GM21717 (cell line): Measurements from ENCODE around the gene RGL1.

Source experiments
- ATAC-seq: cut with Tn5 transposase; IDR thresholded peaks from one replicate; pipeline ENCODE4 v1.9.1; 2021; ENCODE audit warnings: mild to moderate bottlenecking, moderate library complexity; ENCODE audit not compliant: unreplicated experiment

RGL1 gene

DNA sequence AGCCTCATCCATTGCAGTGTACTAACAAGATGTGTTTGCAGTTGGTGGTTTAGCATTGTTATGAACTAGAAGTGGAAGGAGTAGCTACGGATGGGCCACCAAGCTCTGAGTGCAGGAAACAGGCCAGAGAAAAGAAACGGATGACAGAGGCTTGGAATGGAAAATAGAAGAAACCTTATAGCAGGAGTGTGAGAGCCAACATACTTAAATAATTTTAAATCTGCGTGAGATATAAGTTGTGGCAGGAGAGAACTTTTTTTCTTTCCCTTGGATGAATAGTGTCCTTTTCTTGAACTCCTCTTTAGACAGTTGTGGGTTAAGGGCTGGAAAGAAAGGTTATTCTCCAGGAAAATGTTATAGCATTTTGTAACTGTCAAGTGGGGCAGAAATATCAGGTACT is 54.2 kb downstream of the RGL1 start:
- ATAC-seq, result no peak

DNA sequence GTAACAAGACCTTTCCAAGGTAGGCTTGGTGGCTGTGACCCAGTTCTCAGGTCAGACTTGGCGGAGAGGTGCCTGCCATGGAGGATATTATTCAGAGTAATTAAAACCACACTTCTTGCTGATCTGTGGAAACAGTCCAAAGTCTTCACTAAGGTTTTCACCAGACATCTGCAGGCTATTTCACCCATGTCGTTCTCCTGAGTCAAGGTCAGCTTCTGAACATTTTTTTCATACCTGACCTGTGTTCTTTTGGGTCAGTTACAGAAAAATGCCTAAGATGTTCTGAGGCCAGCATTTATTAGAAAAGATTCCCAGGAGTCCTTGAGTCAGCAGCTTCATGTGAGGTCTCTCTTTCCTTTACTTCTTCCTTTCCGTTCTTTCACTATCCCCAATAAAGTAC is 54.9 kb downstream of the RGL1 start:
- ATAC-seq, result no peak

DNA sequence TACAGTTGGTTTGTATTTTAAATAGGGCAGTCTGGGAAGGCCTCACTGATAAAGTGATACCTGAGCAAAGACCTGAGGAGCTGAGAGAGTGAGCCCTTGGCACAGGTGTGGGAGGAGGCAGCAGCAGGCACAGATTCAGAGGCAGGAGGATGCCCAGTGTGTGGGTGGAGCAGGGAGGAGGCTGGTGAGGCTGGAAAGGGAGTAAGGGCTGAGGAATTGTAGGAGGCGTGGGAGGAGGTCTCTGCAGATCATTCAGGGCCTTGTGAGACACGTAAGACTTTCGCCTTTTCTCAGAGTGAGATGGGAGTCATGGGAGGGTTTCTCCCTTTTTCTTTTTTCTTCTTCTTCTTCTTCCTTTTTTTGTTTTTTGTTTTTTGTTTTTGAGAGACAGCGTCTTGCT is 58.0 kb downstream of the RGL1 start:
- no peak for ATAC-seq

DNA sequence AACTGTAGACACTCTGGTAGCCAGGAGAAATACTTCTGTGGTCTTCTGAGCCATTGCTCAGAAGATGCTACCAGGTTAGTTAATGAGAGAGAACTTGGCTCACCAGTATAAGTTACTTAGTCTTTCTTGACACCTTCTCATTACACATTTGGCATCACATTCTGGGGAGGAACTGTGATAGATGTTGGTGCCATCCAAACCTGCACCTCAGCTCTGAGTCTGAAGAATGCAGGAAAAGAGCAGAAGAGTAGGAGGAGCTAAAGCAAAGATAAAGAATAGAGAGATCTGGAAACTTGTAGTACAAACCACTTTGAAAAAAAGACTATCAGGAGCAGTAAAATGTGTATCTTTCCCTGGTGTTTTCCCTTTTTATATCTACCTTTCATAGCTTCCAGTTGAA is 58.9 kb downstream of the RGL1 start:
- ATAC-seq, result no peak

DNA sequence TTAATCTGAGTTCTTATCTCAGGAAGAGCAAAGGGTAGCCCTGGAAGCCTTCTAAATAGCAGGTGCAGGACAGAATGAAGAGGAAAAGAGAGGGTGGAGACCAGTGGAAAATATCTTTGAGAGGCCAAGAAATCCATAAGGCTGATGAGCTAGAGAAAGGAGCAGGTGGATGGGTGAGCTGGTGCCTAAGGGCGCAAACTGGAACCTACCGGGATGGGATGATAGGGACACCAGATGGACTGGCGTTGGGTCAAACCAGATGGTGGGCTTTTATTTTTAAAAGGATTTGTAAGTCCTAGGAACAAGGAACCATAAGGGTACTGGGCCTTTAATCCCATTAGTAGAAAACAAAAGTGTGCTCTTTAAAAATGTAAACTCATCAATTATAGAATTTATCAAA is 59.7 kb downstream of the RGL1 start:
- no peak for ATAC-seq

DNA sequence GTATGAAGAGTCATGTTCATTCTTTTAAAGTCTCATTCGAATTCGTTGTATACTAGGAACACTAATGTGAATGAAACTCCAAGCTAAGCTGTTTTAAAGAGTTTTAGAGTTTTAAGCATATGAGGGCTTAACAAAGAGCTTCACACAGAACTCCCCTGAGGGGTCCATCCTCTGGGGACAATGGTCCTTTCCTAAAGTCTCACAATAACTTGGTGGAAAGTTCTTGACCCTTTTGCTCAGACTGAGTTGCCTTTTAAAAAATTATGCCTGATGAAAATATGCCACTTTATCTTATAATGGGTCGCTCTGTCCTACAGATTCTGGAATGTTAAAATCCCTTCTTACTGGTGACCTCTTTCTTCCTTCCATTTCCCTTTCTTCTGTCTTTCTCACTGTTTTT is 64.3 kb downstream of the RGL1 start:
- ATAC-seq, result no peak

DNA sequence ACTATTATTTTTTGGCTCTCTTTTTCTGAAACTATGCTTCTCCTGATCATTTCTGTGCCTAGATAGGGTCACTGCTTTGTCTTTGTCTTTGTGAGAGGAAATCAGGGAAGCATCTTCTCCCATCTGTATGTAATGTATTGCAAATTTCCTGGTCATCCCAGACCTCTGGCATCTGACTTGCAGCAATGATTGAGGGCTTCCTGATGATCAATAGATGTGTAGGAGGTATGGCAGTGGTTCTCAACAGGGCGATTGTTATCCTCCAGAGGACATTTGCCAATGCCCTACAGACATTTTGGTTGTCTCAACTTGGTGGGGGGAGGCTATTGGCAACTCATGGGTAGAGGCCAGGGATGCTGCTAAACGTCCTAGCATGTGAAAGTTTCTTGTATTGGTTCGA is 64.7 kb downstream of the RGL1 start:
- ATAC-seq, result no peak

DNA sequence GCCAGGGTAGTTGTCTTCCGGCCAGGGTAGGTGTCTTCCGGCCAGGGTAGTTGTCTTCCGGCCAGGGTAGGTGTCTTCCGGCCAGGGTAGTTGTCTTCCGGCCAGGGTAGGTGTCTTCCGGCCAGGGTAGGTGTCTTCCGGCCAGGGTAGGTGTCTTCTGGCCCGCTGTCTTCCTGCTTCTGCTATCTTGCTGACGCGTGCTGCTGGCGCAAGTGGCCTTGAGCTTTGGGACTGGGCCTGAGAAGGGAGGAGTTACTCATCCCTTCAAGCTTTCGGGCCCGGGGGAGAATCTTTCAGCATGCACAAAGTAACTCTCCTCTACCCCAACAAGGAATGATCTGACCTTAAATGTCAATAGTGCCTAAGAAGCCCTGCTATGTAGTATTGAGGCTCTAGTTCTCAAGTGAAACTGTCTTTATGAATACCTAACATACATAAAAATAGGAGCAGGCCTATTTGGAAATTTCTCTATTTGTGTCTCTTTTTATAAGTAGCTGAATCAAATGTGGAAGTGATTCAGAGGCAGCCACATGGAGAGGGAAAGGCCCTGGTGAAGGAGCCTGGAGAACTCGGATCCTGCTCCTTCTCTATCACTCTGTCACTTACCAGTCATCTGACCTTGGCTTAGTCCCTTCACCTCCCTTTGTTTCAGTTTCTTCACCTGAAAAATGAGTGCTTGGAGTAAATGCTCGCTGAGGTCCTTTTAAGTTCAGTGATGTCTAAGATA is 65.6 kb downstream of the RGL1 start:
- no peak for ATAC-seq

DNA sequence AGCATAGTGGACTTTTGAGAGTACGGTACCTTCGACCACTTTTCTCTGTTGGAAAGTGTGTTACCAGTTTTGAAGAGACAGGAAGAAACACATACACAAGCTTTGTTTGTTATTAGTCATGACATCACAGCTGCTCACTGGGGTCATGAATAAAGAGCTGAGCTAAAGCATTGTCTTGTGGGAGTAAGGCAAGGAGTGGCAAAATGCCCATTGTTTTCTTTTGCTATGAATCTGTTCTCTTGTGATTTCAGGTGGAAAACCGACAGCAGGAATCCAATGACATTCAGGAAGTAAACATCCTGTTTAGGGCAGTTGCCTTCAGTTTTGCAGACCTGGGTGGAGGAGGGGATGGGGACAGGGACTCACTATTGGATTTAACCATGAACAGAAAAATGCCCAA is 66.2 kb downstream of the RGL1 start:
- ATAC-seq, result no peak

DNA sequence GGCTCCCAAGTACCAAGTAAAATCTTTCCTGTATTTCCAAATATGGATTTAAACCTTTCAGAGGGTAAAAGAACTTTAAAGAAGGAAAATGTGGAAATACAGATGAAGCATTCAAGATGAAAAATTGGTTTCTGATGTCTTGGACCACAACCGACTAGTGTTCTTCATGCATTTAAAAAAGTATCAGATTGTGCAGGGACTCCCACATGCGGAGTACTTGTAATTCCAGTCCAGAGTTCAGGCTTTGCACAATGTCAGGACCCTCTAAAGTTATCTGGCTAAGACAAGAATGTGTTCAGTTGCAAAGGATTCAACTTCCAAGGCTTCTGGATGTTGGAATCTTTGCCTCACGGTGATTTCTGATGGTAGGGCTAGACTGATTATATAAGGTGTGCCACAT is 66.7 kb downstream of the RGL1 start:
- no peak for ATAC-seq

DNA sequence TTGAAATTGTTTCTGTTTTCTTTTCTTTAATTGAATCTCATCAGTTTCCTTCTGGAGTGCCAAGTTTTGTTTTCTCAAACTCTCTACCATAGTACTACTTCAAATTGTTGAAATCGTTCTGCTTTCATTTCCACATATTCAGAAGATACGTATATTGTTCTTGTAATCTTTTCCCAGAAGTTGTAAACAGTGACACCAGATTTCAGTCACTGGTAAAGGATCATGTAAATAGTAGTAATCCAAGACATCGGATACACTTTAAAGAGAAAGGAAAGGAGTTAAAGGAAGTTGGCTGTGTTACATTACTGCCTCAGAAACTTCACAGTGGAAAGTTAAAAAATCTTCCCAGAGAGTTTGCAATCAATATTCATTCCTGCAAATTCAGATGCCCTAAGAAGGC is 67.5 kb downstream of the RGL1 start:
- ATAC-seq, result no peak

DNA sequence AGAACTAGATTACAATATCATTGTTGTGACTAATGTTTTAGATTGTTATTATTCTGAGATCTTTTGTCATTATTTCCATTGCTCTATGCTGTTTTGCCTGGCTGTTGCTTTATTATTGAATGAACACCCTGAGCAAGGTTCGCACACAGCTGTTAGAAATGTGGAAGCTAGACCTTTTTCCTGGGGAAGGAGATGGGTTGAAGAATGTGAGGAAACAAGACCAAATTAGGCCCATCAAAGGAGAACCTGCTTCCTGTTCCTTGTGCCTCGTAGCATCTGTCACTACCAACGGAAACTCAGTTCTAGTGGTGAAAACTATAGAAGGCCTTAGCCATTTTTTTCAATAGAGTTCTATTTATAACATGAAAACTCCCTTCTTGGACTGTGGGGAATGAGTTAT is 68.7 kb downstream of the RGL1 start:
- ATAC-seq, result no peak

DNA sequence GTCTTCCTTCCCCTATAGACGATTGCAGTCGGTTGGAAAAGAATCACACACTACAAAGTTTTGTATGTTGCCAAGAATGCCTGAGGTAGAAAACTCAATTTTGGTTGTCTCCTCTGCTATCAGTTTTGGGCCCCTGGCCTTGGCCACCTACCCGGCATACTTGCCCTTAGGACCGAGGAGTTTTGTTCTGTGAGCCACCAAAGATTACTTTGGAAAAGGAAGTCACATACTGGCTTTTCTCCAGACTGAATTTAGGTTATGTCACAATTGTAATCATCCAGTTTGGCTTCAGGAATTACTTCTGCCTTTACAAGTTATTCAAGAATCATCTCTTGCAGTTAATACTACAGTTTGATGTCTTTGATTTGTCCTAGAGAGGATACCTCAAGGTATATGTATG is 71.4 kb downstream of the RGL1 start:
- no peak for ATAC-seq

DNA sequence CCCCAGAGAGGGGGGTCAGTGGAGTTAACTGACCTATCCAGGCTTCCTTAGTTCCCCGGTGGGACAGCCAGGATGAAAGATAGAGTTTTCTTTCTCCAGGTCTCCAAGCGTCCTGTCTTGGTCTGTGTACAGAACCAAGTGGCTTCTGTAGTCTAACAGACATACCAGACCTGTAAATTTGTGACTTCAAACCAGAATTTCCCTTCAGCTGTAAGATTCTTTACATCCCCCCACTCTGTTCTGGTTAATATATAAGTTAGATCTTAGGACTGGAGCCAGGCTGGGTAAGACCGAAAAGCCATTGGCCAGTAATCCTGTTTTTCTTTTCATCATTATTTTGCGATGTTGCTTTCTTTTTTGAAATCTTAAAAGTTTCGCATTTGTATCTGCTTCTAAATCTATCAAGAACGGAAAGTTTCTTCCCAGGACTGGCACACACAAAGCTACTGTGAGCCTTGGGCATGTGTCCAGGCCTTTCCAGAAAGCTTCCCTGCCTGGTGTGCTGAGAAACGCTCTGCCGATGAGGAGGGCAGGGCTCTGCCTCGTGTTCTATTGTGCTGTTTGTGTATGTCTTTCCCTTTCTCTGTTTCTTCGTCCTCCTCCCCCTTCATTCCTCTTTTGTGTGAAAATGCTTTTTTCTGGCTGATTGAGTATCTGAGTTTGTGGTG is 72.3 kb downstream of the RGL1 start:
- ATAC-seq, result no peak

DNA sequence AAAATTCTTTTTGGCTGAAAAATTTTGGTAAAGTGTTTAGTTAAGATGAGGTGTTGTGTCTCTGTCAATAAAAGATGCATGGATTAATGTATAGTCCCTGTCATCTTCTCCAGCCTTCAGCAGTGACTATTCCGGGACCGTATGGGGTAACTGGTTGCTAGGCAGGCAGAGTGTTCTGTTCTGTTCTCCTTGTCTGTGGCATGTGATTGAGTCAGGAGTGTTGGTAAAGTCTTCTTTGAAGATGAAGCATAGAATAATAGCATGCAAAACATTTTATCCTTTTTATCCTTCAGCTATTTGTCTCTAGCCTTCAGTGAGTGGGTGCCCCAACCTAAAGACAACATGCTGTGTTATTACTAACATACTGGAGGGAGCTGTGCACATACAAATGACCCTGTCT is 74.6 kb downstream of the RGL1 start:
- ATAC-seq, result no peak

DNA sequence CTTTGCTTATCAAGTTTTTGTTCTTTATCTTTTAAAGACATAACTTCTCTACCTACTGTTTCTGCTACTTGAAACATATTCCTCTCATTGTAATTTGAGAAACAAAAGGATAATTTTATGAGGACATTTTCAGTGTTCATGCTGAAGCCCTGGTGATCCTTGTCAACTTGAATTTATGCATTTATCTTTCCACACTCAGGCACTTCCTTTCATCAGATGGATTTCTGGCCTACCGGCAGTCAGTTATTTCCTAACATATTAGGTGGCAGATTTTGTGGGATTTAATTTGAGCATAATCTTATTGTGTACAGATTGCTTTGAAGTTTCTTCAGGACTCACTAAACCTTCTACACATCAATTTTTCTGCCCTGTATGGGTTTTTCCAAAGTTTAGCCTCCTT is 75.0 kb downstream of the RGL1 start:
- ATAC-seq, result no peak

DNA sequence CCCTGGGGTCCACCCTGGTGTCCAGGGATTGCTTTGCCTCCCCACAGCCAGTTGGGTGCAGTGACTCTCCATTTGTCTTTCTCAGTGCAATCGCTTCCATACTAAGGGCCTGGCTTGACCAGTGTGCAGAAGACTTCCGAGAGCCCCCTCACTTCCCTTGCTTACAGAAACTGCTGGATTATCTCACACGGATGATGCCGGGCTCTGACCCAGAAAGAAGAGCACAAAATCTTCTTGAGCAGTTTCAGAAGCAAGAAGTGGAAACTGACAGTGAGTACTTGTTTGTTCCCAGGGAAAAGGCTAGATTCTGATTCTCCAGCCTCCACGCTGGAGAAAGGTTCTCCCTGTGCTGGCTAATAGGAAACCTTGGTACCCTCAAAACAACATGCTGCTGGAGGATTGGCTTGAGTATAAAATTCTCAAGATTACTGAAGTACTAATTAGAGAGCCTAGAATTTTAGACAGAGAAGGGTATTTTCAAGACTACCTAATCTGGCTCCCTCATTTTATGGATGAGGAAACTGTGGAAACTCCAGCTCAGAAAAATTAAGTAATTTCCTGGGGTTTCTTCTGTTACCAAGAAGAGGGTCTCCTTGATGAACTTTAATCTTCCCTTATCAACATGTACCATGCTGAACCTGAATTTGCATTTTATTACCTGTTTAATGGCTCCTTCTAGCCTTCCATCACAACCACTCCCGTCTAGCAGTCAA is 75.8 kb downstream of the RGL1 start:
- ATAC-seq, result no peak

DNA sequence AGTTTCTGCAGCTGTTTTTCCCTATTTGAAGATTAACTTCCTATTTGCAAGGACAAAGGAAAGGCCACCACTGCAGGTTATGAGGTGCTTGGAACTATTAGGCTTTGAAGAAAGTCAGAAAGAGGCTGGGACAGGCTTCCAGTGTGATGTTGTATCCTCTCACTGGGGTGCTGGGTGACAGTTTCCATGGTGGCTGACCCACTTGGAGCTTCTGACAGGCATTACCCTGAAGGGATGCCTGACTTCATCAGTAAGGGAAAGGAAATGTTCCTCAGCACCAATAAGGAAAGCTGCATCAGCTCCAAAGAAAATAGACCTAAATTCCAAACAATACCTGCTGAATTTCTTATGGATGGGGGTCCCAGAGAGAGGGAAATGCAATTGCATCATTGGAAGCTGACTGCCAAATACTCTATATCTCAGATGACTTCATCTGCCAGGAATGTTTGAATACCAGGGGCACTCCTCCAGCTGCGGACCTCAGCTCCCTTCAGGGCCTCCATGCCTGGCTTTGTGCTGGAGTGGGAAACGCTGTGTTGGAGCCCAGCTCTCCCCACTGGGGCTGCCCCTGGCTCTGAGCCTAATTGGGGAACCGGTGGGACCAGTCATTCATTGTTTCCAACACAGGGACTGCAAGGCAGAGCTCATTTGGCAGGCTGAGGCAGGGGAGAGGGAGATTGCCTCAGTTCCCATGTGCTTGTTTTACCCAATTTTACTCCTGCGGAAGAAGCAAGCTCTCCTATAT is 76.6 kb downstream of the RGL1 start:
- ATAC-seq, result no peak

DNA sequence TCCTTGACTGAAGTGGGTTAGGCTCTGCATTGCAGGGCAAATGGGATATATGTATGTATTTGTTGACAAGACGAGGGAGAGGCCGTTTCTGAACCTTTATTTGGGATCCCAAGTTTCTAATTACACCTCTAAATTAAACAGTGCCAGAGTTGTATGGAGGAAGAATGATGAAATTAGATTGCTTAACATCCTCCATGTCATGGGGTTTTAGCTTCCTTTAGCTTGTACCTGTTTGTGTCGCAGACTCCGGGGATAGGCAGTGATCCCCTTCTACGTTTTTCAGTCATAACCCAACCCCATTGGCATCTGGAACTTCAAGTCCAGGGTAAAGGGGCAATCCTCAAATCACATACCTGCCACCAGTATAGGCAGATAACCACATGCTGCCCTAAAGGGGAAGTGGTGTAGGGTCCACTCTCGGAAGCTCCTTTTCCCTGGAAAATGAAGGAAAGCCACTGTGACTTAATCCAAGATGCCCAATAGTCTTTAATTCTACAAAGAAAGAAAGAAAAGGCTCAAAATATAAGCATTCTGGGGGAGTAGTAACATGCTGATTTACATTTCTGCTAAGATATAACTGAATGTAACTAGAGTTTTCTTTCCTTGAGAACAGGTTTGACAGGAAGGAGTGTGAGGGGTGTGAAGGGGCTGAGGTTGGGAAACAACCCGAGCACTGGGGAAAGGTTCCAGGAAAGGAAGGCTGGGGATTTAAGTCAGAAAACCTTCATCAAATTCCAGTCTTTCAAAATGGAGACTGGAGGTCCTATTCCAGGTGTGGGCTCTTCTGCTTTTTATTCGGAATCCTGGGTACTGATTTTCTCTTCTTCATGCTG is 77.6 kb downstream of the RGL1 start:
- no peak for ATAC-seq

DNA sequence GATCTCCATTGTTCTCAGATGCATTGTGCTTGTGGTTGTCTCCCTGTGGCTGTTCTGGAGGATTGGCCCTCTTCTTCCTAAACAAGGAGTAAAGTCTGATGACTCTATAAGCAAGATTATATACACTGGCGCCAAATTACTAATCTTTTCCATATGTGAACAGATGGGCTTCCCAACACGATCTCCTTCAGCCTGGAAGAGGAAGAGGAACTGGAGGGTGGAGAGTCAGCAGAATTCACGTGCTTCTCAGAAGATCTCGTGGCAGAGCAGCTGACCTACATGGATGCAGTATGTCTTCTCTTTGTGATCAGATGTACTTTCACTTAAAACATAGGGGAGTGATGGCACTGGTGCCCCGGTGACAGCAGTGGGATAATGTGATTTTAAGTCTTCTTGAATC is 78.7 kb downstream of the RGL1 start:
- no peak for ATAC-seq

DNA sequence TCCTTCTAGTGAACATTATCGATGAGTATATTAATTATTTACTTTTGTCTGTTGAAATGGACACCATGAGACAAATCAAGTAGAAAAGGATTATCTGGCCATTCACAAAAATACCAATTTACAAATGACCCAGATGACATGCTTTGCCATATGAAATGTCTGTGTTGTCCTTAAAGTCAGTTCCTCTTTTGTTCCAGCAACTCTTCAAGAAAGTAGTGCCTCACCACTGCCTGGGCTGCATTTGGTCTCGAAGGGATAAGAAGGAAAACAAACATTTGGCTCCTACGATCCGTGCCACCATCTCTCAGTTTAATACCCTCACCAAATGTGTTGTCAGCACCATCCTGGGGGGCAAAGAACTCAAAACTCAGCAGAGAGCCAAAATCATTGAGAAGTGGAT is 79.6 kb downstream of the RGL1 start:
- ATAC-seq, result no peak
